Measurements from ENCODE around the gene CHRM3. TPM values are rescaled to one million over a fixed set of nuclear protein-coding genes. Genes with fewer than 3 reads are reported as not detected.
A peak's percentile ranks its signal among the peaks of the same experiment; 100 is the strongest.

The CHRM3 gene
- total RNA-seq, 1 experiment from 2014 or later: 1.2 TPM

DNA sequence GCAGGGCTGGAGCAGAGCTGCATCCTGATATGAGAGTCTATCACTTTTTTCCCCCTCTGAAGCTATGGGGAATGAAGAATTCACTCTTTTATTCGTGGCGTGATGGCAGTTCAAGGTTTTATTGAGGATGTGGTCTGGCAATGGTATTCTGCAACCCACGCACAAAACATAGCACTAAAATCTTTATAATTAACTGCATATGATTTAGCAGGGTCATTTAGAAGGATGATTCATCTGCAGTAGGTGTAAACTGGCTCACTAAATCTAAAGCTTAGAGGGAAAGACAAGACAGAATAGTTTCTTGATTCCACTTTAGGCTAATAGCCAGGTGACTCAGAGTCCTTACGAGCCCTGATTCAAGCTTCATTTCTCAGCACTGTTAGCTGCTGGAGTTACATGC is 25.0 kb upstream of the CHRM3 start:
- no peaks in the 10 kb centered on the region for H3K36me3 ChIP-seq (ENCODE audit: low read depth, low read length)
- POLR2A ChIA-PET (ENCODE audit: unreplicated experiment): interaction anchor here (0.5 to 0.7 kb wide), 4 partner anchors 119 to 302 kb away, joined by 5 to 8 read pairs (median 6); no protein-coding TSS in a partner anchor
- H3K9ac ChIP-seq (ENCODE audit: low read length): no peak overlapping the region
- no peaks in the 10 kb centered on the region for H4K20me1 ChIP-seq (ENCODE audit: low read length)
- peaks cover 19% of the 10 kb centered on the region for H3K4me1 ChIP-seq (ENCODE audit: insufficient read depth, low read length)
- H2AFZ ChIP-seq (ENCODE audit: low read length): no peak overlapping the region
- DNase-seq: peak; percentile 84
- no peaks in the 10 kb centered on the region for H3K9me2 ChIP-seq (replicated peaks; ENCODE audit: low read length)
- CTCF ChIA-PET: interaction anchor here (0.6 to 0.8 kb wide), 2 partner anchors 8 to 25 kb away, joined by 3 to 4 read pairs; partner anchors contain the start of gene CHRM3
- no peaks in the 10 kb centered on the region for H3F3A ChIP-seq (ENCODE audit: low read length, unreplicated experiment)
- intact Hi-C loops (cut with micrococcal nuclease): loop anchor here (2.0 to 10.0 kb wide), 2 partner anchors 47 to 317 kb away; no protein-coding TSS in a partner anchor
- H3K27ac ChIP-seq (ENCODE audit: low read length): no peak overlapping the region
- H3K4me2 ChIP-seq (ENCODE audit: low read length): peak overlapping the region; percentile 25
- TF ChIP-seq, protein P1, sequence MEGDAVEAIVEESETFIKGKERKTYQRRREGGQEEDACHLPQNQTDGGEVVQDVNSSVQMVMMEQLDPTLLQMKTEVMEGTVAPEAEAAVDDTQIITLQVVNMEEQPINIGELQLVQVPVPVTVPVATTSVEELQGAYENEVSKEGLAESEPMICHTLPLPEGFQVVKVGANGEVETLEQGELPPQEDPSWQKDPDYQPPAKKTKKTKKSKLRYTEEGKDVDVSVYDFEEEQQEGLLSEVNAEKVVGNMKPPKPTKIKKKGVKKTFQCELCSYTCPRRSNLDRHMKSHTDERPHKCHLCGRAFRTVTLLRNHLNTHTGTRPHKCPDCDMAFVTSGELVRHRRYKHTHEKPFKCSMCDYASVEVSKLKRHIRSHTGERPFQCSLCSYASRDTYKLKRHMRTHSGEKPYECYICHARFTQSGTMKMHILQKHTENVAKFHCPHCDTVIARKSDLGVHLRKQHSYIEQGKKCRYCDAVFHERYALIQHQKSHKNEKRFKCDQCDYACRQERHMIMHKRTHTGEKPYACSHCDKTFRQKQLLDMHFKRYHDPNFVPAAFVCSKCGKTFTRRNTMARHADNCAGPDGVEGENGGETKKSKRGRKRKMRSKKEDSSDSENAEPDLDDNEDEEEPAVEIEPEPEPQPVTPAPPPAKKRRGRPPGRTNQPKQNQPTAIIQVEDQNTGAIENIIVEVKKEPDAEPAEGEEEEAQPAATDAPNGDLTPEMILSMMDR (conservative IDR thresholded peaks at IDR 0.05; ENCODE audit: low read depth, low read length): no peak
- no peak for TF ChIP-seq EZH2 (IDR thresholded peaks at IDR 0.05; ENCODE audit: low read length, unreplicated experiment)
- no peak for TF ChIP-seq EZH2phosphoT487 (IDR thresholded peaks at IDR 0.05; ENCODE audit: borderline replicate concordance, low read length)
- BruUV-seq (replicated peaks): no TSS peak
- no peaks in the 10 kb centered on the region for H3K9me3 ChIP-seq (ENCODE audit: low read length)
- H3K4me3 ChIP-seq (ENCODE audit: low read length): peak overlapping the region; percentile 8; the same call in 1 of the 2 replicates
- peak; percentile 90 for ATAC-seq
- no peaks in the 10 kb centered on the region for H3K79me2 ChIP-seq (ENCODE audit: low read length)
- no peaks in the 10 kb centered on the region for H3K27me3 ChIP-seq (ENCODE audit: low read length)

DNA sequence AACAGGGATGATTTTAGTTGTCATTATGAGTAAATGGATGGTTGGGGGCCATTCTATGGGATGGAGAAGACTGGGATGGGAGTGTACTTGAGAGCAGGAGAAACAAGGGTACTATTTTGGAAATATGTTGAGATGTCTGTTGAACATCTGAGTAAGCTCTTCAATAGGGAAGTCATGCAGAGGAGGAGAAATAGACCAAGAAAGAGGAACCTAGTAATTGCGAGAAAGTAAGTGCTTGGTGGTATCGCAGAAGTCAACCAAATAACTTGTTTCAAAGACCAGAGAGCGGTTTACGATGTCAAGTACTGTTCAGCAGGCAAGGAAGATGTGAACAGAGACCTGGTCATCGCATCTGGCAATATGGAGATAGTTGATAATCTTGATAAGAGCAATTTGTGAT is 22.4 kb upstream of the CHRM3 start:
- Histone ChIP-seq H3F3A (ENCODE audit: low read length, unreplicated experiment) (no peaks in the 10 kb centered on the region), H3K9me3 (ENCODE audit: low read length) (no peaks in the 10 kb centered on the region), H3K9me2 (replicated peaks; ENCODE audit: low read length) (no peaks in the 10 kb centered on the region), H3K9ac (ENCODE audit: low read length) (no peak overlapping the region), H3K36me3 (ENCODE audit: low read depth, low read length) (no peaks in the 10 kb centered on the region), H3K4me1 (ENCODE audit: insufficient read depth, low read length) (peaks cover 29% of the 10 kb centered on the region), H4K20me1 (ENCODE audit: low read length) (no peaks in the 10 kb centered on the region), H3K27ac (ENCODE audit: low read length) (no peak overlapping the region), H3K4me2 (ENCODE audit: low read length) (no peak overlapping the region), H3K79me2 (ENCODE audit: low read length) (no peaks in the 10 kb centered on the region), H3K4me3 (ENCODE audit: low read length) (no peak overlapping the region), H3K27me3 (ENCODE audit: low read length) (no peaks in the 10 kb centered on the region), H2AFZ (ENCODE audit: low read length) (no peak overlapping the region)
- BruUV-seq (replicated peaks): no TSS peak
- no peak for TF ChIP-seq EZH2 (IDR thresholded peaks at IDR 0.05; ENCODE audit: low read length, unreplicated experiment)
- ChIA-PET POLR2A (ENCODE audit: unreplicated experiment) (no interaction called here), CTCF (no interaction called here)
- DNase-seq (no peak), ATAC-seq (no peak)
- intact Hi-C loops (cut with micrococcal nuclease): loop anchor here (10.0 kb wide), 1 partner anchor 319 kb away; no protein-coding TSS in a partner anchor

DNA sequence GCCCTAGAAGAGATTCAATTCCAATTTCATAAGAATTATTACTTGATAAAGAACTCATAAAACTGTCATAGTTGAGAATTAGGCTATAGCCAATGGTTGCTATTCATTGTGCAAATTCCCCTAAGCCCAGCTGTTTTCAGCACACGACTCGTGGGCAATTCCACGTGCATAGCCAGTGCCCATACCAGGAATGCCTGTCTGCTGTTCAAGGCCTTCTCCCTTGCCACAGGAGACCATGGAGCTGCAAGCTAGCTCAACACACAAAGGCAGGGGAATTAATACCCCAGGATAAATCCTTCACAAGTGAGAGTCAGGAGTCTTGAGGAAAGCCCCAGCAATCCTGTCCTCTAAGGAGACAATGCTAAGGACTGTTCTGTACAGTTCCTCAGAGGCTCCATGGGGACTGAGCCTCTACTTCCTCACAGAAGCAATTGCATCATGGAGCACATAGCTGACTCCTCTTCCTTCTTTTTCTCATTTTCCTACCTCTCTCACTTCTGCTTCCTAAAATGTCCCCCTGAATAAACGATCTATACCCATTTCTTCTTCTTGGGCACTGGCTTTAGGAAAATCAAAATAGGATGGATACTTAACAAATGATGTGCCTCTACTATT is 19.1 kb upstream of the CHRM3 start:
- POLR2A ChIA-PET (ENCODE audit: unreplicated experiment): no interaction called here

More for the DNA sequence above, 19.1 kb upstream of the CHRM3 start:
- H3K4me3 ChIP-seq (ENCODE audit: low read length): no peak overlapping the region
- no peaks in the 10 kb centered on the region for H4K20me1 ChIP-seq (ENCODE audit: low read length)
- CTCF ChIA-PET: no interaction called here
- no peaks in the 10 kb centered on the region for H3F3A ChIP-seq (ENCODE audit: low read length, unreplicated experiment)
- no peaks in the 10 kb centered on the region for H3K36me3 ChIP-seq (ENCODE audit: low read depth, low read length)
- no peak for DNase-seq
- no peak overlapping the region for H3K4me2 ChIP-seq (ENCODE audit: low read length)
- H2AFZ ChIP-seq (ENCODE audit: low read length): no peak overlapping the region
- H3K4me1 ChIP-seq (ENCODE audit: insufficient read depth, low read length): peaks cover 24% of the 10 kb centered on the region
- H3K79me2 ChIP-seq (ENCODE audit: low read length): no peaks in the 10 kb centered on the region
- BruUV-seq (replicated peaks): no TSS peak
- intact Hi-C loops (cut with micrococcal nuclease): loop anchor here (5.0 to 10.0 kb wide), 2 partner anchors 115 to 323 kb away; no protein-coding TSS in a partner anchor
- no peaks in the 10 kb centered on the region for H3K9me3 ChIP-seq (ENCODE audit: low read length)
- no peak overlapping the region for H3K9ac ChIP-seq (ENCODE audit: low read length)
- TF ChIP-seq EZH2 (IDR thresholded peaks at IDR 0.05; ENCODE audit: low read length, unreplicated experiment) (no peak), EZH2phosphoT487 (IDR thresholded peaks at IDR 0.05; ENCODE audit: borderline replicate concordance, low read length) (no peak)
- TF ChIP-seq, protein P1 (conservative IDR thresholded peaks at IDR 0.05; ENCODE audit: low read depth, low read length): no peak
- H3K27ac ChIP-seq (ENCODE audit: low read length): no peak overlapping the region
- H3K27me3 ChIP-seq (ENCODE audit: low read length): no peaks in the 10 kb centered on the region
- no peaks in the 10 kb centered on the region for H3K9me2 ChIP-seq (replicated peaks; ENCODE audit: low read length)
- no peak for ATAC-seq

Data from PC-3 (cell line).